22Rv1 (cell line): ENCODE data around the gene GHRH.

Experiments used
- H3K27ac ChIP-seq: fragments of 450-650 bp; 2 replicates; pipeline ENCODE4 v1.5.1; 2017
- CTCF ChIP-seq: fragments of 450-650 bp; IDR thresholded peaks from 2 replicates; pipeline ENCODE4 v1.5.1; 2017; ENCODE audit warnings: mild to moderate bottlenecking
- ZFX ChIP-seq: fragments of 450-650 bp; IDR thresholded peaks from 2 replicates; pipeline ENCODE4 v1.6.1; 2017; ENCODE audit warnings: antibody characterized with exemption, borderline replicate concordance

Gene GHRH, protein sequence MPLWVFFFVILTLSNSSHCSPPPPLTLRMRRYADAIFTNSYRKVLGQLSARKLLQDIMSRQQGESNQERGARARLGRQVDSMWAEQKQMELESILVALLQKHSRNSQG

GRCh38 chr20:37261714-37262113 lies at the start of gene GHRH:
GHRH (minus strand) TSS chr20:37261814; CDS start chr20:37256889, 4,925 bp downstream.
- TF ChIP-seq ZFX: no peak
- no peak for TF ChIP-seq CTCF
- no peak within 1 kb of the TSS for H3K27ac ChIP-seq

DNA sequence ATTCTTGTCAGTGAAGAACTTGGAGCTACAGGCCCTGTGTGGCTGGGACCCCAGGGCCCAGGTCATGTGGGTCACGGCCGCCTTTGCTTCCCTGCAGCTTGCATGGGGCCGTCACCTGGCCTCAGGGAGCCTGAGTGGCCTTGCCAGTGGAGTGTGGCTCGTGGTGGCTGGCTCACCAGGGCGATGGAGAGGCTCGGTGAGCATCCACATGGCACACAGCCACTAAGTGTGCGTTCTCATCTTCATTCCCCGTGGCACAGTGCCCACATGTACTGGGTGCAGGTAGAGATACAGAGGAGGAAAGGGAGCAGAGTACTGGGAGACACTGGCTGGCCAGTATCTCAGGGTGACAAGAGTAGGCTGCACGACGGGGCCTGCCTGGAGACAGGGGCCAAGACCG lies 49.3 kb upstream of the GHRH start:
- no peak overlapping the region for H3K27ac ChIP-seq
- no peak for TF ChIP-seq ZFX
- TF ChIP-seq CTCF: no peak

DNA sequence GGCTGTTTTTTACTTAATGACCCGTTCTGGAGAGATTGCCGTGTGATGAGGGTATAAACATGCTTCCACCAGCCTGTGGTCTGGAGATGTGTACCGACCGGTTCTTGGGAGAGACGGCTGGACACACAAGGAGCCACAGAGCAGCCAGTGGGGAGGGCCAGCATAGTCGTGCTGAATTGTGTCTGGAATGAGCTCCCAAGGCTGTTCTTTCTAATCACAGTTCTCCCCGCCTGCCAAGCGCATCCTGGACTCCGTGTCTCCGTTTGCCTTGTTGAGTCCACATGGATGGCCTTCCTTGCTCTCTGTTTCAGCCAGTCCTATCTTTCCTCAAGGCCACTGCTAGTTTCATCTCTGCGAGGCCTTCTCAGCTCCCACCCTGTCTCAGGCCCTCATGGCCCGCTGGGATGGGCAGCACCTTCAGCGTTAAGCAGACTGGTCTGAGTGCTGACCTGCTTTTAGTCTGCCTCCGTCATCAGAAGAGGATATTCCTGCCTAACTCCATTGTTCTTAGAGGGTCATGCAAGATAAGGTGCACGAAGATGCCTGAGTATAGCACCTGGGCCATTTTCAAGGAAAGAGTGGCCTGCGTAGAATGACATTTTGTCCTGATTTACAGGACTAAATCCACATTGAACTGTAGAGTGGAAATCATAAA lies 48.4 kb upstream of the GHRH start:
- TF ChIP-seq CTCF (no peak), ZFX (no peak)
- no peak overlapping the region for H3K27ac ChIP-seq

DNA sequence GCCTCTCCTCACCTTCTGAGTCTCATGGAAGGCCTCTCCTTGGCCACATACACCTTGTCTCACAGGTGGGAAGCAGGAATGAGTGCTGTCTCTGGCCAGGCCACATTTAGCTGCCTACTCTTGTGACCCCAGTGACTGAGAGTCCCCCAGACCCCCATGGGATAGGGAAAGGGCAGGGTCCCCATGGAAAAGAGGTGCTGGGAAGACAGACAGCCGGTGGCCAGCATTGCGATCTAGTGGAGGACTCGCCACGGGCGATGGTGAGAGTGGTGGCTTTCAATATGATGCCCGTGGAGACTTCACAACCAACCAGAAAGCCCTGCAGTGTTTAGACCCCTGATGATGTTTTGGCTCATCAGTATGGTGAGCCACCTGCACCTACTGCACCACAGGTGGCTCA lies 47.7 kb upstream of the GHRH start:
- TF ChIP-seq CTCF: no peak
- TF ChIP-seq ZFX: no peak
- H3K27ac ChIP-seq: no peak overlapping the region

- TF ChIP-seq CTCF (no peak), ZFX (no peak)
- no peak overlapping the region for H3K27ac ChIP-seq
These were observed 46.8 kb upstream of the GHRH start for GRCh38 chr20:37308086-37309050.

DNA sequence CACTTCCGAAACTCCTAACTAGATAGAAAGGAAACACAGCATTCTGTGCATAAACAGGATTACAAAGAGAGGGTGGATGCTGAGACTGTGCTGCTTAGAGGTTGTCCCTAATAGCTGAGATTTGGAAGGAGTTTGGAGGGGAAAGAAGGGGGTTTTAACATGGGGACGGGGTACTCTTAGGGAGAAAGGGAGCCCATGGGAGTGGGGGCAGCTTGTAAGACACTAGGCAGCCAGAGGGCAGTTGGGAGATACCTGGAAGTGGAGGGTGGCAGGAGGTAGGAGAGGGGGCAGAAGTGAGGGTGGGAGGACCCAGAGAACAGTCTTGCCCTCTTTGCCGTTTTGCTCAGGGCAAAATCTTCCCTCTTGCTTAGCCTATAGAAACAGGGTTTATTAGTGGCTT lies 44.2 kb upstream of the GHRH start:
- no peak overlapping the region for H3K27ac ChIP-seq
- TF ChIP-seq CTCF (no peak), ZFX (no peak)

DNA sequence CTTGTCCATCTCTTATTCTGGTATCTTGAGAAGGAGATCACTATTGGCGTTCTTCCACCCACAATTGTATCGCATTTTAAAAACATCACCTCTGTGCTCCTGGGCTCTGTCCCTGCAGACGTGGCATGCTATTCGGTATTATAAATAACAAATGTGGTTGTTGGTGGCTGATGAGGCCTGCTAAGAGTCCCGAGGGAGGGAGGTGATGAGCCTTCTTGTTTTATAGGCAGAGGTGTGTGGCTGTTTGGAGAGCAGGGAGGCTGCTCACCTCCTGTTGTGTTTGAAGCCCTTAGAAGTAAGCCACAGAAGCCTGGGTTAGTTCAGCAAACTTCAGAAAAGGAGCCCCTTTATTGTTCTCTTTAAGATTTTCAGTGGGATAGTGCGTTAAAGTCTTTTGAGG lies 43.5 kb upstream of the GHRH start:
- H3K27ac ChIP-seq: no peak overlapping the region
- TF ChIP-seq CTCF (no peak), ZFX (no peak)
